ENCODE measurements around the gene THAP7.

GRCh38 chr22:21025763-21026755 is 24.1 kb upstream of the THAP7 start:
- TF ChIP-seq, protein P1, sequence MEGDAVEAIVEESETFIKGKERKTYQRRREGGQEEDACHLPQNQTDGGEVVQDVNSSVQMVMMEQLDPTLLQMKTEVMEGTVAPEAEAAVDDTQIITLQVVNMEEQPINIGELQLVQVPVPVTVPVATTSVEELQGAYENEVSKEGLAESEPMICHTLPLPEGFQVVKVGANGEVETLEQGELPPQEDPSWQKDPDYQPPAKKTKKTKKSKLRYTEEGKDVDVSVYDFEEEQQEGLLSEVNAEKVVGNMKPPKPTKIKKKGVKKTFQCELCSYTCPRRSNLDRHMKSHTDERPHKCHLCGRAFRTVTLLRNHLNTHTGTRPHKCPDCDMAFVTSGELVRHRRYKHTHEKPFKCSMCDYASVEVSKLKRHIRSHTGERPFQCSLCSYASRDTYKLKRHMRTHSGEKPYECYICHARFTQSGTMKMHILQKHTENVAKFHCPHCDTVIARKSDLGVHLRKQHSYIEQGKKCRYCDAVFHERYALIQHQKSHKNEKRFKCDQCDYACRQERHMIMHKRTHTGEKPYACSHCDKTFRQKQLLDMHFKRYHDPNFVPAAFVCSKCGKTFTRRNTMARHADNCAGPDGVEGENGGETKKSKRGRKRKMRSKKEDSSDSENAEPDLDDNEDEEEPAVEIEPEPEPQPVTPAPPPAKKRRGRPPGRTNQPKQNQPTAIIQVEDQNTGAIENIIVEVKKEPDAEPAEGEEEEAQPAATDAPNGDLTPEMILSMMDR (IDR thresholded peaks at IDR 0.05; ENCODE audit: low read depth, low read length, poor library complexity, severe bottlenecking), result no peak
- TF ChIP-seq EZH2phosphoT487 (IDR thresholded peaks at IDR 0.05; ENCODE audit: borderline replicate concordance, low read length), result no peak
